Measurements from ENCODE around the gene LGR6. TPM values are rescaled to one million over a fixed set of nuclear protein-coding genes. Genes with fewer than 3 reads are reported as not detected.

The LGR6 gene
- total RNA-seq, 1 experiment from 2014 or later: 0.15 TPM

- DNase-seq (ENCODE audit: extremely low read depth, low read depth): no peak
Observed at GRCh38 chr1:202215472-202216130, 22.0 kb downstream of the LGR6 start.

- DNase-seq (ENCODE audit: extremely low read depth, low read depth): no peak
Observed at GRCh38 chr1:202216691-202217090, 23.1 kb downstream of the LGR6 start.

DNA sequence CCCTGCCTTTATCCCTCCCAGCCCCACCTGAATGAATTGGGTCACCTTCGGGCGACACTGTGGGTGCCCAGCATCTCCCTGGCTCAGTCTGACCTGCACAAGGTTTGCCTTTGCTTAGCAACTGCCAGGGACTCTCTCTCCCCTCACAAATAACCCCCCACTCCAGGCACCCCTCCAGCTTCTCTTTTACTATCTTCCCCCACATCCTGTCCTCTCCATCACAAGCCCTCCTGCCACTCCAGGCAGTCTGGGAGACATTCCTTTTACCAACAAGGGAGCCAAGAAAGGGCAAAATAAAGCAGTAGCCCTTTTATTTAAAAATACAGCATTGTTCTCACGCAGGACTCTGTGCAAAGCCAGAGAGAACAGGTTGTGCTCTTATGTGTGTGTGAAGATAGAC, 23.9 kb downstream of the LGR6 start:
- no peak for DNase-seq (ENCODE audit: extremely low read depth, low read depth)

DNA sequence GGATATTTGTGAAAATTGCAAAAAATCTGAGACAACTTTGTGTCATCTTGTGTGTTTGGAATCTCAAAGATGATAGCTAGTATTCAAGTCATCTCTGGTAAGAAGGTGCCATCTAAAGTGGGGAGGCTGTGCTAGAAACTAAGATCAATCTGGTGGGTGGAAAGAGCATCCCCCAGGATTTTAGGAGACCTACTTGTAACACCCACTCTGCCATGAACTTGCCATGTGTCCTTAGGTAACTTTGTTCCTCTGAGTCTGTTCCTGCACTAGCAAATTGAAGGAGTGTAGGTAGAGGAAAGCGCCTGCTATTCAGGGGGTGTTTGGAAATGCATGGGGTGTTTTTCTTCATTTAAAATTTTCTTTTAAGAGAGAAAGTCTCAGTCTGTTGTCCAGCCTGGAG, 24.4 kb downstream of the LGR6 start:
- DNase-seq (ENCODE audit: extremely low read depth, low read depth): no peak

DNA sequence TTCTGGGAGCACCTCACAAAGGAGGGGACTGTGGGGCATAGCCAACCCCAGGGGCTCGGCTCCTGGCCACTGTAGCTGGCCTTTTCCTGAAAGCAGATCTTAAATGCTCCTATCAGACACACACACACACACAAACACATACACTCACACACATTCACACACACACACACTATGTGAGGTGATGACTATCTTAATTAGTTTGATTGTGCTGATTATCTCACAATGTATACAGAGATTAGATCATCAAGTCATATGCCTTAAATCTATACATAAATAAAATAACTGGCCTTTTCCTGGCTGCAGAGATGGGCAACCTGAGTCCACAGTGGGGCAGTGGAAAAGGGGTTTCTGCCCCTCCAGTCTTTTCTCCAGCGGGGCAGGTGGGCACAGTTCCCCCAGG, 27.1 kb downstream of the LGR6 start:
- DNase-seq (ENCODE audit: extremely low read depth, low read depth): no peak

DNA sequence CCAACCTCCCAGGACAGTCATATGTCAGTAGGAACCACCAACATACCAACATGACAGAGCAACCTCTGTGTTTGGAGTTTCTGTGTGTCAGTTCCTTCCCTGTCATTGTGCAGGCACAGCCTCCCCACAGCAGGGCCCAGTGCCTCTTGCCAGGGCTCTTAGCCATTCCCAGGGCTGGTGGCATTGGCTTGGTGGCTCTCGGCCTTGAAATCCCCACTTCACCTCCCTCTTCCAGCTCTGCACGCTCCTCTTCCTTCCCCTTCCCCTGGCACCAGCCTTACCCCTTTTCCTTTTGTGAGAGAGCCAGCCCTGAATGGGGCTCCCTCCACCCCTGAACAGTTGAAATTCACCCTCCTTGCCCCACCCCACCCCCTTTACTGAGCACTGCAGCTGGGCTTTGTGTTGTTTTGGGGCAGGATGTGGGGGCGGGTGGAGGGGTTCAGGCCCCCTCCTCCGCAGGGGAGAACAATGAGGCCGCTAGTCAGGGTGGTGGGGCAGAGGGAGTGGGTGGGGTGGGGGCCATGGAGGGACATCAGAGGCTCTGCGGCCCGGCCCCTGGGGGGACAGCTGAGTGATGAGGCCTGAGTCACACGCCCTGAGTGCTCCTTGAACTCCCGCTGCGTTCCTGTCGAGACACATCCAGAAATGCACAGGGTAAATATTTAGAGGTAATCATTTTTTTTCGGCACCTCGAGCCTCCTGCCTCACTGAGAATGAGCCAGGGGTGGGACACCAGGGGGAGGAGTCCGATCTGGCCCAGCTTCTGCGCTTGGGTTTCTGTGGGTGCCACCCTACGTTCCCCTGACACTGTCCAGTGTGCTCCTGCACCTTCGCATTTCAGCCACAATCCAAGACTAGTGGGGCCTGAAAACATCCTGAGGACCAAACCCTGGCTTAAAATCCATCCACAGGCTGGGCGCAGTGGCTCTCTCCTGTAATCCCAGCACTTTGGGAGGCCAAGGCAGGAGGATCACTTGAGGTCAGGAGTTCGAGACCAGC, 28.6 kb downstream of the LGR6 start:
- DNase-seq (ENCODE audit: extremely low read depth, low read depth): no peak

GRCh38 chr1:202223121-202223860, 29.7 kb downstream of the LGR6 start:
- no peak for DNase-seq (ENCODE audit: extremely low read depth, low read depth)

- DNase-seq (ENCODE audit: extremely low read depth, low read depth): no peak
Observed at GRCh38 chr1:202224453-202224852, 30.9 kb downstream of the LGR6 start.

GRCh38 chr1:202225131-202225530, 31.5 kb downstream of the LGR6 start:
- no peak for DNase-seq (ENCODE audit: extremely low read depth, low read depth)

GRCh38 chr1:202227053-202227672, 33.6 kb downstream of the LGR6 start:
- DNase-seq (ENCODE audit: extremely low read depth, low read depth): no peak

GRCh38 chr1:202227997-202228401, 34.4 kb downstream of the LGR6 start:
- no peak for DNase-seq (ENCODE audit: extremely low read depth, low read depth)

DNA sequence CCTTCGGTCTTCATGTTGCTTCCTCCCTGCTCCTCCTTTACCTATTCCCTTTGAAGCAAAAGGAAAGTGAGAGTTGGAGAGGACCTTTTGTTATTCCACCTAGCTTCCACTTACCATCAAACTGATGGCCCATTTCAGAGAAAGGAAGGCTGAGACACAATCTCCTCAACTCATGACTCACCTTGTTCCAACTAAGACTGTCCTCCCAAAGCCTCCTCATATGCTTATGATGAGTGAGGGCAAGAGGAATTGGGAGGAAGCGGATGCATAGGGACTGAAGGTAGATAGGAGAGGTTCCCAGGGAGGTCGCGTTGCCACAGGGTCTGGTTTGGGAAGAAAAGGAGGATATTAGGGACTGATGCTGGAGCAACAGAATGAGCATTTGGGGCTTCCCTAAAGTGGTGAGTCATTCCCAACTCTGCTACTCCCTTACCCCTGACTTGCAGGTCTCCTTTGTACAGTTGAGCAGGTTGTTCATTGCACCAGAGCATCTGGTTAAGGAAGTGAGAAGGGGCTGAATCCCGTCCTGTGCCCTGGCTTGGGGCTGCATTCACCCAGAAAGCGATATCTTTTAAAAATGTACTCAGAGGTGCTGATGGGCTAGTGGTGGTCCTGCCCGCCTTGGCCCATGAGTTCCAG, 35.0 kb downstream of the LGR6 start:
- DNase-seq (ENCODE audit: extremely low read depth, low read depth): no peak

DNA sequence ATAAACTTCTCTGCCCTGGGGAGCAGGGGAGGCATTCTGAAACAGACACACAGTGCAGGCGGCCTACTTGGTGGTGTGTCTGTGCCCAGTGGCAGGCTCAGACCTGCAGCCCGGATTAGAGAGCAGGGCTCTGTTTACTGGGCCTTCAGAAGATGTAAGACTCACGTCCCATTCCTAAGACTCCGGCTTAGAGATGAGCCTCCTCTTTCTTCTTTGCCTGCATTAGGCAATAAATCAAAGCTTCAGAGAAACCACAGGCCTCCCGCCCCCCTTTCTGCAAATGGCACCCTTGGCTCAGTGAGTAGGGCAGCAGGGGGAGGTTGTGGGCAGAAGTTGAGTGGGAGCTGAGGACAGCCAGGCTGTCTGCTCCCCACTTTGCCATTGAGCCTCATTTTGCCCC, 35.8 kb downstream of the LGR6 start:
- DNase-seq (ENCODE audit: extremely low read depth, low read depth): no peak

DNA sequence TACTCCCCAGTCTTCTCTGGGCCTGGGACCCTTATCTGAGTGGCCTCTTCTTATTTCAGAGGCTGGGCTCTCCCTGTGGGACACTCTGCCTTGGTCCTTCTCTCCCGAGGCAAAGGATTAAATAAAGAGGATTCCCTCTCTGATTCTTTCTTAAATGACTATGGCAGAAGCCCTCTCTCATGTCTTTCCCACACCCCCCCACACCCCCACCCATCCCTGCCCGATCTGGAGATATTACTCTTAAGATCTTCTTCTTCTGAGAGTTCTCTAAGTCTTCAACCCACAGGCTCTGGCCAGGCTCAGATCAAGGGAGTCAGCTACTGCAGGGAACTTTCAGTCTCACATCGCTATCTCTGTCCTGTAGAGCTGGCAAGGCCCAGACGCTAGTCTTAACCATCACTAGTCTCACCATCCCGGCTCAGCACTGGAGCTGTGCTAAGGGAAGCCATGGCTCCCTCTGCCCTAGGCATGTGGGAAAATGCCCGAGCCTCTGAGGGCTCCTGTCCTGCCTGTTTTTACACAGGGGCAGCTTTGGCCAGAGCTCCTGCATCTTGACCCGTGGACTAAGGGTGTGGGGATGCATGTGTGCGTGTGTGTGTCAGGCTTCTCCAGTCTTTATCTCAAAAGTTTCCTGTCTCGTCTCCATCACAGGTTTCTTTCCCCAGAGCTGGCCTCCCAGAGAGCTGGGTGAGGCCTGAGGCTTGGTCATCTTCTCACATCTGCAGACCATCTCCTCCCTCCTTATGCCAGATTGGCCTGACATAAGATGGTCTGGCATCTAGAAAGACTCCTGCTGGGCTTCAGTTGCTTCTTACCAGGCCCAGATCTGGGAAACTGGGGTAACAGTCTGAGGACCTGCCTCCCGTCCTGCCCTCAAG, 36.7 kb downstream of the LGR6 start:
- no peak for DNase-seq (ENCODE audit: extremely low read depth, low read depth)

GRCh38 chr1:202230939-202231645, 37.5 kb downstream of the LGR6 start:
- DNase-seq (ENCODE audit: extremely low read depth, low read depth): no peak

DNA sequence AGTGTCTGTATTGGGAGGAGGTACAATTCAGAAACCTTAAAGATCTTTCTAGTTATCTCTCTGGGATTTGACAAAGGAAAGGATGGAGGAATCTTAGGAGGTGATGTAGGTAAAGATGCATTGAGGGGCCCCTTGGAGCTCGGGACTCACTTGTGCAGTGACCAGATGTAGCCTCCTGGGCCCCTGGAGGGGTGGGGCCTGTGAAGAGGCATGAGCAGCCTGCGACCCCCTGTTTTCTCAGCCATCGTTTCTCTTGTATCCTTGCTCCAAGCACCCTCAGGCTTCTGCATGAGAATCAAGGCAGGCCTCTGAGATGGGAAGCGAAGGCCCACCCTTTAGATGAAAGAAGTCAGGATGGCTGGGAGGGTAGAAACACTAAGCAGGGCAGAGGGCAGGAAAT, 39.6 kb downstream of the LGR6 start:
- DNase-seq (ENCODE audit: extremely low read depth, low read depth): no peak

GRCh38 chr1:202233804-202234203, 40.2 kb downstream of the LGR6 start:
- no peak for DNase-seq (ENCODE audit: extremely low read depth, low read depth)

GRCh38 chr1:202234331-202235002, 40.9 kb downstream of the LGR6 start:
- no peak for DNase-seq (ENCODE audit: extremely low read depth, low read depth)

Data from NCI-H460 (cell line).